ENCODE results near the gene APOOL.
"Not testable (repeated sequence)": the region's sequence is repeated elsewhere in the genome, so short reads cannot be mapped to it uniquely, and the experiment has no call there.

Gene APOOL

GRCh38 chrX:85012098-85012497, 8.4 kb downstream of the APOOL start:
- peaks cover 0 to 9% (median 5%) of the 10 kb centered on the region in 5 experiments for H3K9me3 ChIP-seq (ENCODE audit: control extremely low read depth in 1 of 5, control insufficient read depth in 4 of 5, insufficient read depth in 2 of 5, low read depth in 1 of 5, low read length in 4 of 5)
- 100% methylated on average over 2 of the region's 2 CpGs for WGBS (ENCODE audit: insufficient coverage)
- H3K36me3 ChIP-seq (ENCODE audit: control insufficient read depth in 4 of 4, insufficient read depth in 4 of 4, low read length in 3 of 4): peaks cover 0 to 4% (median 0%) of the 10 kb centered on the region in 4 experiments
- H3K4me1 ChIP-seq (ENCODE audit: control extremely low read depth in 1 of 4, control insufficient read depth in 4 of 4, insufficient read depth in 4 of 4, low read length in 3 of 4): no peaks in the 10 kb centered on the region
- ChIA-PET CTCF (no interaction called here), POLR2A (no interaction called here)
- H3K27ac ChIP-seq (ENCODE audit: insufficient read depth in 1 of 2, low read depth in 1 of 2, low read length in 2 of 2, poor library complexity in 1 of 2, severe bottlenecking in 2 of 2): no peak overlapping the region
- no peak for DNase-seq
- no peaks in the 10 kb centered on the region for H3K27me3 ChIP-seq (replicated peaks in 2 of 5; ENCODE audit: control insufficient read depth in 4 of 5, insufficient read depth in 5 of 5, low read length in 4 of 5)
- H3K4me3 ChIP-seq (ENCODE audit: control insufficient read depth in 1 of 7, extremely low read depth in 1 of 7, insufficient read depth in 4 of 7, low read depth in 2 of 7, low read length in 6 of 7): no peak overlapping the region

DNA sequence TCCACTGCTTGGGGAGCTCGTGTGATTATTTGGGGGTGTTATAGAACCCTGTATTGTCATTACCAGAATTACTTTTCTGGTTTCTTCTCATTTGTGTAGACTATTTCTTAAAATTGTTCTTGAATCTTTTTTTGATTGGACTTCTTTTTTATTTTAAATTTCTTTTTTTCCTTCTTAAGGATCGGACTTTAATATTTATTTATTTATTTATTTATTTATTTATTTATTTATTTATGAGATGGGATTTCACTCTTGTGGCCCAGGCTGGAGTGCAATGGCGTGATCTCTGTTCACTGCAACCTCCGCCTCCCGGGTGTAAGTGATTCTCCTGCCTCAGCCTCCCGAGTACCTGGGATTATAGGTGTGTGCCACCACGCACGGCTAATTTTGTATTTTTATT, 11.7 kb downstream of the APOOL start:
- DNase-seq; H3K4me1 ChIP-seq (ENCODE audit: control extremely low read depth in 1 of 4, control insufficient read depth in 4 of 4, insufficient read depth in 4 of 4, low read length in 3 of 4); CTCF ChIA-PET; H3K4me3 ChIP-seq (ENCODE audit: control insufficient read depth in 1 of 7, extremely low read depth in 1 of 7, insufficient read depth in 4 of 7, low read depth in 2 of 7, low read length in 6 of 7); H3K27me3 ChIP-seq (replicated peaks in 2 of 5; ENCODE audit: control insufficient read depth in 4 of 5, insufficient read depth in 5 of 5, low read length in 4 of 5); H3K27ac ChIP-seq (ENCODE audit: insufficient read depth in 1 of 2, low read depth in 1 of 2, low read length in 2 of 2, poor library complexity in 1 of 2, severe bottlenecking in 2 of 2); POLR2A ChIA-PET: not testable (repeated sequence)
- H3K36me3 ChIP-seq (ENCODE audit: control insufficient read depth in 4 of 4, insufficient read depth in 4 of 4, low read length in 3 of 4): peaks cover 0 to 13% (median 2%) of the 10 kb centered on the region in 4 experiments
- H3K9me3 ChIP-seq (ENCODE audit: control extremely low read depth in 1 of 5, control insufficient read depth in 4 of 5, insufficient read depth in 2 of 5, low read depth in 1 of 5, low read length in 4 of 5): peaks cover 2 to 21% (median 15%) of the 10 kb centered on the region in 5 experiments
- WGBS (ENCODE audit: insufficient coverage): no CpG with 5 or more reads among the region's 8 CpGs

DNA sequence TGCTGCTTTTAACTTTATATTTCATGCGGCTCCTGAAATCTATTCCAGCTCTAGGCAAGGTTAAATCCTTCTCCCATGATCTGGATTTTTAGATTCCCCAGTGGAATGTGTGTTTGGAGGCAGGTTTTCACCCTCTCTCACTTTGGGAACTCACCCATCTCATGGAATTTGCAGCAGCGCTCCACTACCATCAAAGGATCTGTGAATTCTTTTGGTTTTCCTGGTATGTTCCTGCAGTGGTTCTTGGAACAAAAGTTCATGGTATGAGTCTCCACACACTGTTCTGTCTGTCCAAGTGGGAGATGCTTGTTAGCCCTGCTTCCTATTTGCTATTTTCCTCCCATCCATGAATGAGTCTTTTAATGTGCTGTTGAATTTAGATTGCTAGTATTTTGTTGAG, 14.0 kb downstream of the APOOL start:
- no peak overlapping the region for H3K27ac ChIP-seq (ENCODE audit: insufficient read depth in 1 of 2, low read depth in 1 of 2, low read length in 2 of 2, poor library complexity in 1 of 2, severe bottlenecking in 2 of 2)
- DNase-seq: no peak
- H3K4me1 ChIP-seq (ENCODE audit: control extremely low read depth in 1 of 4, control insufficient read depth in 4 of 4, insufficient read depth in 4 of 4, low read length in 3 of 4): no peaks in the 10 kb centered on the region
- no peaks in the 10 kb centered on the region for H3K27me3 ChIP-seq (replicated peaks in 2 of 5; ENCODE audit: control insufficient read depth in 4 of 5, insufficient read depth in 5 of 5, low read length in 4 of 5)
- peaks cover 0 to 13% (median 2%) of the 10 kb centered on the region in 4 experiments for H3K36me3 ChIP-seq (ENCODE audit: control insufficient read depth in 4 of 4, insufficient read depth in 4 of 4, low read length in 3 of 4)
- CTCF ChIA-PET: no interaction called here
- POLR2A ChIA-PET: no interaction called here
- WGBS (ENCODE audit: insufficient coverage): no CpG with 5 or more reads among the region's 2 CpGs
- H3K4me3 ChIP-seq (ENCODE audit: control insufficient read depth in 1 of 7, extremely low read depth in 1 of 7, insufficient read depth in 4 of 7, low read depth in 2 of 7, low read length in 6 of 7): no peak overlapping the region
- H3K9me3 ChIP-seq (ENCODE audit: control extremely low read depth in 1 of 5, control insufficient read depth in 4 of 5, insufficient read depth in 2 of 5, low read depth in 1 of 5, low read length in 4 of 5): peaks cover 2 to 24% (median 15%) of the 10 kb centered on the region in 5 experiments

GRCh38 chrX:85018471-85018870, 14.8 kb downstream of the APOOL start:
- Histone ChIP-seq H3K27ac (ENCODE audit: insufficient read depth in 1 of 2, low read depth in 1 of 2, low read length in 2 of 2, poor library complexity in 1 of 2, severe bottlenecking in 2 of 2) (no peak overlapping the region), H3K4me3 (ENCODE audit: control insufficient read depth in 1 of 7, extremely low read depth in 1 of 7, insufficient read depth in 4 of 7, low read depth in 2 of 7, low read length in 6 of 7) (no peak overlapping the region), H3K4me1 (ENCODE audit: control extremely low read depth in 1 of 4, control insufficient read depth in 4 of 4, insufficient read depth in 4 of 4, low read length in 3 of 4) (no peaks in the 10 kb centered on the region), H3K27me3 (replicated peaks in 2 of 5; ENCODE audit: control insufficient read depth in 4 of 5, insufficient read depth in 5 of 5, low read length in 4 of 5) (no peaks in the 10 kb centered on the region), H3K9me3 (ENCODE audit: control extremely low read depth in 1 of 5, control insufficient read depth in 4 of 5, insufficient read depth in 2 of 5, low read depth in 1 of 5, low read length in 4 of 5) (peaks cover 2 to 24% (median 15%) of the 10 kb centered on the region in 5 experiments), H3K36me3 (ENCODE audit: control insufficient read depth in 4 of 4, insufficient read depth in 4 of 4, low read length in 3 of 4) (peaks cover 0 to 13% (median 2%) of the 10 kb centered on the region in 4 experiments)
- CTCF ChIA-PET: interaction anchor here (0.7 kb wide), 1 partner anchor 13 kb away, joined by 3 read pairs; no protein-coding TSS in a partner anchor
- POLR2A ChIA-PET: no interaction called here
- DNase-seq: no peak
- no CpG with 5 or more reads among the region's 1 CpG for WGBS (ENCODE audit: insufficient coverage)

GRCh38 chrX:85020216-85020615, 16.5 kb downstream of the APOOL start:
- H3K27ac ChIP-seq (ENCODE audit: insufficient read depth in 1 of 2, low read depth in 1 of 2, low read length in 2 of 2, poor library complexity in 1 of 2, severe bottlenecking in 2 of 2): no peak overlapping the region
- no peak for DNase-seq
- CTCF ChIA-PET: no interaction called here
- no peaks in the 10 kb centered on the region for H3K27me3 ChIP-seq (replicated peaks in 2 of 5; ENCODE audit: control insufficient read depth in 4 of 5, insufficient read depth in 5 of 5, low read length in 4 of 5)
- WGBS (ENCODE audit: insufficient coverage): 97% methylated on average over 3 of the region's 4 CpGs
- H3K36me3 ChIP-seq (ENCODE audit: control insufficient read depth in 4 of 4, insufficient read depth in 4 of 4, low read length in 3 of 4): peaks cover 0 to 13% (median 2%) of the 10 kb centered on the region in 4 experiments
- no peaks in the 10 kb centered on the region for H3K4me1 ChIP-seq (ENCODE audit: control extremely low read depth in 1 of 4, control insufficient read depth in 4 of 4, insufficient read depth in 4 of 4, low read length in 3 of 4)
- no peak overlapping the region for H3K4me3 ChIP-seq (ENCODE audit: control insufficient read depth in 1 of 7, extremely low read depth in 1 of 7, insufficient read depth in 4 of 7, low read depth in 2 of 7, low read length in 6 of 7)
- peaks cover 2 to 24% (median 15%) of the 10 kb centered on the region in 5 experiments for H3K9me3 ChIP-seq (ENCODE audit: control extremely low read depth in 1 of 5, control insufficient read depth in 4 of 5, insufficient read depth in 2 of 5, low read depth in 1 of 5, low read length in 4 of 5)
- POLR2A ChIA-PET: no interaction called here

DNA sequence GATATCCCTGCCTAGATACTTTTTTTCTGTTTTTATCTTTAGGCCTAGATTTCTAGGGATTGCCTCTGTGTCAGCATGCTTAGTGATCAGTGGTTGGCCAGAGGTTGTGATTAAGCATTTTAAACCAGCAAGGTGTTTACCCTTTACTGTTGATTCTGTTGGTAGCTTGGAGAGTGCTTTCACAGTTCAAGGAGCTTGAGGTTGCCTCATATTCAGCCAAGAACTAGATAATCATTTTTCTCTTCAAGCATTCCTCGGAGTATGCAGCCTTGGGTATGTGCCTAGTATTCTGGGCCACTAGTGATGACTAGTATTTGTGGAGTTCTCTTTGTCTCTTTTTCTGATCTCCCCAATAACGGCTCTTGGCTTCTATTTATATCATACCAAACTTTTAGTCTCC, 20.4 kb downstream of the APOOL start:
- POLR2A ChIA-PET: no interaction called here
- WGBS (ENCODE audit: insufficient coverage): no CpG with 5 or more reads among the region's 2 CpGs
- Histone ChIP-seq H3K27ac (ENCODE audit: insufficient read depth in 1 of 2, low read depth in 1 of 2, low read length in 2 of 2, poor library complexity in 1 of 2, severe bottlenecking in 2 of 2) (no peak overlapping the region), H3K9me3 (ENCODE audit: control extremely low read depth in 1 of 5, control insufficient read depth in 4 of 5, insufficient read depth in 2 of 5, low read depth in 1 of 5, low read length in 4 of 5) (peaks cover 0 to 11% (median 7%) of the 10 kb centered on the region in 5 experiments), H3K4me3 (ENCODE audit: control insufficient read depth in 1 of 7, extremely low read depth in 1 of 7, insufficient read depth in 4 of 7, low read depth in 2 of 7, low read length in 6 of 7) (no peak overlapping the region), H3K4me1 (ENCODE audit: control extremely low read depth in 1 of 4, control insufficient read depth in 4 of 4, insufficient read depth in 4 of 4, low read length in 3 of 4) (no peaks in the 10 kb centered on the region), H3K36me3 (ENCODE audit: control insufficient read depth in 4 of 4, insufficient read depth in 4 of 4, low read length in 3 of 4) (peaks cover 0 to 2% (median 0%) of the 10 kb centered on the region in 4 experiments), H3K27me3 (replicated peaks in 2 of 5; ENCODE audit: control insufficient read depth in 4 of 5, insufficient read depth in 5 of 5, low read length in 4 of 5) (no peaks in the 10 kb centered on the region)
- CTCF ChIA-PET: no interaction called here
- DNase-seq: no peak

DNA sequence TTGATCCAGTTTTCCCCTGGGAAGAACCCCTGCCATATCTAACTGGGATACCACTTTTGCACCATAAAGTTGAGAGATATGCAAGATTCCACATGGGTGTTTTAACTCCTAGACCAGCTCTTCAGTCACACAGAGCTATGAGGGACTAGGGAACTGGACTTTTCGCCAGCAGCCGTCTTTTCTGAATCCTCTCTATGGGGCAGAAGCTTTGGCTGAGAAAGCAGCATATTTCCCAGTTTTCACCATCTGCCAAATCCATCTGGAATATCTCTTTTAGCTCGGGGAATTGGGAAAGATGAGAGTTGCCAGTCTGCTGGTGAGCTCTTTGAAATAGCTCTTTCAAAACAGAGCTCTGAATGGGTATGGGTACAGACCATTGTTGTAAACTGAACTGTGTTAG, 20.9 kb downstream of the APOOL start:
- no peak overlapping the region for H3K4me3 ChIP-seq (ENCODE audit: control insufficient read depth in 1 of 7, extremely low read depth in 1 of 7, insufficient read depth in 4 of 7, low read depth in 2 of 7, low read length in 6 of 7)
- H3K36me3 ChIP-seq (ENCODE audit: control insufficient read depth in 4 of 4, insufficient read depth in 4 of 4, low read length in 3 of 4): peaks cover 0 to 2% (median 0%) of the 10 kb centered on the region in 4 experiments
- no peaks in the 10 kb centered on the region for H3K4me1 ChIP-seq (ENCODE audit: control extremely low read depth in 1 of 4, control insufficient read depth in 4 of 4, insufficient read depth in 4 of 4, low read length in 3 of 4)
- ChIA-PET POLR2A (no interaction called here), CTCF (no interaction called here)
- no peak for DNase-seq
- H3K9me3 ChIP-seq (ENCODE audit: control extremely low read depth in 1 of 5, control insufficient read depth in 4 of 5, insufficient read depth in 2 of 5, low read depth in 1 of 5, low read length in 4 of 5): peaks cover 0 to 7% (median 6%) of the 10 kb centered on the region in 5 experiments
- no peak overlapping the region for H3K27ac ChIP-seq (ENCODE audit: insufficient read depth in 1 of 2, low read depth in 1 of 2, low read length in 2 of 2, poor library complexity in 1 of 2, severe bottlenecking in 2 of 2)
- H3K27me3 ChIP-seq (replicated peaks in 2 of 5; ENCODE audit: control insufficient read depth in 4 of 5, insufficient read depth in 5 of 5, low read length in 4 of 5): no peaks in the 10 kb centered on the region
- WGBS (ENCODE audit: insufficient coverage): 81% methylated on average over 3 of the region's 3 CpGs

Measured in common myeloid progenitor, CD34-positive (primary cell).